ENCODE results near the gene GPR176. TPM values are rescaled to one million over a fixed set of nuclear protein-coding genes. Genes with fewer than 3 reads are reported as not detected.

The GPR176 gene
- total RNA-seq, 1 donor from 2014 or later, result 1.4 TPM

DNA sequence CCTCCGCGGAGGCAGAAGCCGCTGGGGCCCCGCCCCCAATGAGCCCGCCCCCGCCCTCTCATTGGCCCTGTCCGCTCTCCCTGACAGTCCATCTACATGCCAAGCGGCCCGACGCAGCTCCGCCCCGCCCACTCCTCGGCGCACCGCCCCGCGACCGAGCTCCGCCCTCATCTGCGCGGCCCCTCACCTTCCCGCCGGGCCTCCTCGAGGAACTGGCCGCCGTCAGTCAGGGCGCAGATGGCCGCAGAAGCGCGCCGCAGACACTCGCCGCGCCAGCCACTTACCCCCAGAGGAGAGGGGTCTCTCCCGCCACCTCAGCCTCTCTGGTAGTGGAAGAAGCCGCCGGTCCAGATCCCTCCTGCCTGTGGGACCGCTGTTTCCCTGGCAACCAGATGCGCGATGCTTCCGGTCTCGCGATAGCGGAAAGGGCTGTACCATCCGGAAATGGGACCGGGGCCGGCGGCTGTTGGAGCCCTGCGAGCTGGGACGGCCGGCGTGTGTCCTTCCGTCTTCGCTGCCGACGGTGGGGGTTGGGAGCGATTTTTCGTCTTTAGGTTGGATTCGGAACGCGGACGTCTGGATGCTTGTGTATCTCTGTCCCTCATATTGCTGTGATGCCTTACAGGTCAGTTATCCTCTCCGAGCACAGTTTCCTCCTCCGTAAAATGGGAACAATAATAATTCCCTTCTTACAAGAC, 137.5 kb downstream of the GPR176 start, which contains the start of gene FSIP1:
TSS of gene FSIP1 (minus strand) at position 401 of the 698 bp plus-strand sequence. CDS start 6,317 bp downstream, outside the sequence.
- DNase-seq, result peak; percentile 98
- intact Hi-C loops (cut with DNase I), result loop anchor here (10.0 kb wide), 1 partner anchor 152 kb away; the partner anchor contains the start of gene EIF2AK4
- peak; percentile 99 for ATAC-seq (ENCODE audit: poor library complexity)

DNA sequence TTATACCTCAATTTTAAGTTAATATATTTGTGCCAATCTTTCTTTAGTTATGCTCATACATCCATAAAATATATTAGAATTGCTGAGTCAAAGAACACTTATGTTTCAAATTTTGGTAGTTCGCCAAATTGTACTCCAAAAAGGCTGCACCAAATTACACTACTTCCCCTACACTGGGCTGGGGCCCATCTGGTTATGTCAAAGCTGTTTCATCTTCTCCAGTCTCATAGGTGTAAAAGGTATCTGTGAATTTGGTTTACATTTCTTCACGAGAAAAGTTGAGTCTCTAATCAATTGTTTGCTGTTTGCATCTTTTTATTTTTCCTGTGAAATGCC, 138.1 kb downstream of the GPR176 start:
- ATAC-seq (ENCODE audit: poor library complexity) (no peak), DNase-seq (no peak)
- intact Hi-C loops (cut with DNase I), result loop anchor here (10.0 kb wide), 1 partner anchor 153 kb away; the partner anchor contains the start of gene EIF2AK4

DNA sequence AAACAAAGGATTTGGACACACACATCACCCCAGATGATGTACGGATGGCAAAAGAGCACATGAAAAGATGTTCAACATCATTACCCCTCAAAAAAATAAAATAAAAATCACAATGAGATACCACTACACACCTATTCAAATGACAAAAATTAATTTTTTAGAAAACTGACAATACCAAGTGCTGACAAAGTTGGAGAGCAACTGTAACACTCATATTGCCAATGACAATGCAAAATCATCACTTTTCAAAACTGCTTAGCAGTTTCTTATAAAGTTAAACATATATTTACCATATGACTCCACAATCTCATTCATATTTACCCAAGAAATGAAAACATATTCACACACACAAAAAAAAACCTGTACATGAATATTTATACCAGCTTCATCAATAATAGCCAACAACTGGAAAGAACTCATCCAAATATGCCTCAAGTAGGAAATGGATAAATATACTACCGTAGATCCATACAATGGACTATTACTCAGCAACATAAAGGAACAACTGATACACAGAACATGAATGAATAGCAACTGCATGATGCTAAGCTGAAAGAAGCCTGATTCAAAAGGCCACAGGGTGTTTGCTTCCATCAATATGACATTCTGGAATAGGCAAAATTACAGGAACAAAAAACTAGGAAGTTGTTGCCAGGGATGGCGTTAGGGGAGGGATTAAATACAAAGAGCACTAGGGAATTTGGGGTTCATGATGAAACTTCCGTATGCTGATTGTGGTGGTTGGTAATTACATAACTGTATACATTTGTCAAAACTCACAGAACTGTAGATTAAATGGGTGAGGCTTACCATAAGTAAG, 138.7 kb downstream of the GPR176 start:
- DNase-seq (no peak), ATAC-seq (ENCODE audit: poor library complexity) (no peak)
- intact Hi-C loops (cut with DNase I), result loop anchor here (10.0 kb wide), 1 partner anchor 153 kb away; the partner anchor contains the start of gene EIF2AK4

DNA sequence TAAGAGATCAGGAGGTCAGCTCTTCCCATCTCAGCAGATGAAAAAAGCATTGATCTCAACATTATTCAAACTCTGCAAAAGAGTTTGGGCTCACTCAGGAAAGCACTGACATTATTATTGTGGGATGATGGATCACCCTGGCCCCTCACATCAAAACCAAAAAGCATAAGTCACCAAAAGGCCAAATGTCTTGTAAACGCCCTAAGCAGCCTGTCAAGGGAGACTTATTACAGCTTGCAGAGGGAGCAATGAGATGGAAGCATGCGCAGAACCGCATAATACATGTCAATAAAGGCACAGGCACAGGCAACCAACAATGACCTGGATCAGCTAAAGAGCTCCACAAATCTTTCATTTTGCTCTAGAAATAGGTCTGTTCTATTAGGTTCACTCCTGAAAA, 142.0 kb downstream of the GPR176 start:
- intact Hi-C loops (cut with DNase I), result no loop called here
- no peak for ATAC-seq (ENCODE audit: poor library complexity)
- DNase-seq, result no peak

DNA sequence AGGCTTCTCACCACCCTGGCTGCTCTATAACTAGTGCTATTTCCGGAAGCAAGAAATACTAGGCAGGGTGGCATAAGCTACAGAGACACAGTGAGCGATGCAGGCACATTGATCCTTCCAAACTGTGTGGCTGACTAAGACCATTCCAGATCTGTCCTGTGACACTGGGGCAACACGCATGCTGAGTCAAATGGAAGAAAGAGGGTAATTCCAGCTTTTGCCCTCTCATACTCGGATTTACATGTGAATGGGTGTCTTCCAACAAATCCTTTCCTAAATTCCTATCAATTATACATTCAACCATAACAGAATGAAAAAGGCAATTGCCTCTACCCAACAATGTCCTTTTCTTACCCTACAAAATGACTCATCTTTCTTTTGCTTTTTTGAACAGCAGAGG, 142.6 kb downstream of the GPR176 start:
- ATAC-seq (ENCODE audit: poor library complexity), result no peak
- DNase-seq, result no peak
- intact Hi-C loops (cut with DNase I), result no loop called here

DNA sequence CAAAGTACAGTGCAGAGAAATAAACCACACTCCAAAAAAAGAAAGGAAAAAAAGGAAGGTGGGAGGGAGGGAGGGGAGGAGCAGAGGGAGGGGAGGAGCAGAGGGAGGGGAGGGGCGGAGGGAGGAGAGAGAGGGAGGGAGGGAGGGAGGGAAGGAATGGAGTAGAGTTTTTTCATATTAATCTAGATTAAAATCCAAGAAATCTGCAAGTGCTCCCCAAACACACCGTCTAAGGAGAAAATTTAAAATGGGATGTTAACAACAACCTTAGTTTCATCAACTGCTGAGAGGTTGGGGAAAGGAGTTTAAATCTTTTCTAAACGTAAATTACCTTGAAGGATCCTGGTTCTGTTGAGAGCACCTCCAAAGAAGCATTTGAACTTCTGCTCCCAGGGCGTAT, 144.0 kb downstream of the GPR176 start:
- intact Hi-C loops (cut with DNase I), result no loop called here
- ATAC-seq (ENCODE audit: poor library complexity), result no peak
- no peak for DNase-seq

DNA sequence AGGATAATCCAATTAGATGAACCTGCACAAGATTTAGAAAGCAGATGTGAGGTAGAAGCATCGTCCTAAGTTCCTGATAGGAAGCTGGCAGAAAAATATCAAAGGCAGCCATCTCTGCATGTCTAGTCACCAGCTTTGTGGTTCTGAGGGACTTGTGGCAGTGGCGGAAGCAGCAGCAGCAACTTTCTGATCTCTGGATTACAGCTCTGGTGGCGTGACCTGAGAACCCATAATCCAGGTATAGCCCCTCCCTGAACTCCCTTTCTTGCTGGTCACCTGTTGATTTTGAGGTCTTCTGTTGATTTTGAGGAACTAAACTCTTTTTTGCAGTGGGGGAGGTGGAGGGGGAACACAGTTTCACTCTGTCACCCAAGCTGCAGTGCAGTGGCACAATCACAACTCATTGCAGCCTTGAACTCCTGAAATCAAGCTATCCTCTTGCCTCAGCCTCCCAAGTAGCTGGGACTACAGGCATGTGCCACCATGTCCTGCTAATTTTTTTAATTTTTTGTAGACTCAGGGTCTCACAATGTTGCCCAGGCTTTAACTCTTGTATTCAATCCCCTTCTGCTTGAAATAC, 145.3 kb downstream of the GPR176 start:
- ATAC-seq (ENCODE audit: poor library complexity) (no peak), DNase-seq (no peak)
- intact Hi-C loops (cut with DNase I), result no loop called here

DNA sequence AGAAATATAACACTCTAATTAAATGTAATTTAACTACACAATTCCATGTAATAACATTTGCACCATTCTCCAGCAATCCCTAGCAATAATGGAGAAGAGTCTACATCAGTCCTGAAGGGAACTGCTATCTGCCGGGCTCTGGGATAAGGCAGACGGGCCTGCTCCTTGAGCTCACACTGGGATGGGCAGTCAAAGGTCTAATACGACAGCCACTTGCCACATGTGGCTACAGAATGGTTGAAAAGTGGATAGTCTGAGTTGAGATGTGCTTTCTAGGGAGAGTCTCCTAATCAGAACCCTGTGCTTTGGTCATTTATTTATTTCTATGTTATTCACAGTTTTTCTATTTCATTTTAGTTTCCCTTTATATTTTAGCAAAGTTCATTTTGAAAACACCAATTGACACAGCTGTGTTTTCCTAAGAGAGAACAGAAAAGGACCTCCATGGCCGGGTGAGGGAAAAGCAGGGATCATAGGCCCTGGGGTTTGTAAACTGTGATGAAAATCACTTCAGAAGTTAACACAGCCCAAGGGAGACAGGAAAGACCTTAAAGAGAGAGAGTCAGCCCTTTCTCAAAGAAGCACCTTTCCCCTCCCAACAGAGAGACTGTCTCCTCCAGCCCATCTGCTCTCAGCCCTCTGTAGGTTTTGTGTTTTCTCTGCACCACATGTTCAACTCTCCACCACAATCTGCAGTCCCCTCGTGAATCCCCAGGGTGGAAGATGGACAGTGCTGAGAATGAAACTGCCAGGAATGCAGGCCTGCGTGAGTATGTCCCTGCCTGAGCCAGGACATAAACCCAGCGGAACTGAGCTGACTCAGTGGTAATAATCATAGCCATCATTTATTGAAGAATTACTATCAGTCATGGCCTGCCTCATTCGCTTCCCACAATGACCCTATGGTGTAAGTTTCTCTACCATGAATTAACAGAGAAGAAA, 149.0 kb downstream of the GPR176 start:
- DNase-seq, result no peak
- intact Hi-C loops (cut with DNase I), result no loop called here

DNA sequence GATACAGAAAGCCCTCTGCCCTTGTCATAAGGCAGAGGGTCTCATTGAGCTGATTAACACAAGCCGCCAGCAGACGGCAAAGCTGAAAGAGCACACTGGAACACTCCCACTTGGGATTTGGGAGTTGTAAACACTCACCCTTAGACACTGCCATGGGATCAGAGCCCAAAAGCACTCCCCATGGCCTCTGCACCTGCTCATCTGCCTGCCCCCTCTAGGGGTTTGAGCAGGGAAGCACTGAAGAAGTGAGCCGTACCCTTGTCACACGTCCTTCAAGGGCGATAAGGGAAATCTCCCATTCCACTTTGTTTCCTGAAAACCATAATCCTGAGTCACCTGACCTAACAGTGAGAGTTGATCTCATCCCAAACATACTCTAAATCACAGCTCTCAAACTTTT, 152.1 kb downstream of the GPR176 start:
- intact Hi-C loops (cut with DNase I), result no loop called here
- DNase-seq (no peak), ATAC-seq (ENCODE audit: poor library complexity) (no peak)

More for the DNA sequence above, 149.0 kb downstream of the GPR176 start:
- peak; percentile 65 for ATAC-seq (ENCODE audit: poor library complexity)

DNA sequence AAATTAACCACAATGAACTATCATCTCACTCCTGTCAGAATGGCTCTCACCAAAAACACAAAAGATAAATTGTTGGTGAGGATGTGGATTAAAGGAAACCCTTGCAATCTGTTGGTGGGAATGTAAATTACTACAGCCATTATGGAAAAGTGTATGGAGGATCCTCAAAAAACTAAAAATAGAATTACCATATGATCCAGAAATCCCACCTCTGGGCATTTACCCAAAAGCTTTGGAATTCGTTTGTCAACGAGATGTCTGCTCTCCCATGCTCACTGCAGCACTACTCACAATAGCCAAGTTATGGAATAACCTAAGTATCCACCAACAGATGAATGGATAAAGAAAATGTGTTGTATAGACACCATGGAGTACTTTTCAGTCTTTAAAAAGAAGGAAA, 159.1 kb downstream of the GPR176 start:
- ATAC-seq (ENCODE audit: poor library complexity), result no peak
- DNase-seq, result no peak
- intact Hi-C loops (cut with DNase I), result no loop called here

DNA sequence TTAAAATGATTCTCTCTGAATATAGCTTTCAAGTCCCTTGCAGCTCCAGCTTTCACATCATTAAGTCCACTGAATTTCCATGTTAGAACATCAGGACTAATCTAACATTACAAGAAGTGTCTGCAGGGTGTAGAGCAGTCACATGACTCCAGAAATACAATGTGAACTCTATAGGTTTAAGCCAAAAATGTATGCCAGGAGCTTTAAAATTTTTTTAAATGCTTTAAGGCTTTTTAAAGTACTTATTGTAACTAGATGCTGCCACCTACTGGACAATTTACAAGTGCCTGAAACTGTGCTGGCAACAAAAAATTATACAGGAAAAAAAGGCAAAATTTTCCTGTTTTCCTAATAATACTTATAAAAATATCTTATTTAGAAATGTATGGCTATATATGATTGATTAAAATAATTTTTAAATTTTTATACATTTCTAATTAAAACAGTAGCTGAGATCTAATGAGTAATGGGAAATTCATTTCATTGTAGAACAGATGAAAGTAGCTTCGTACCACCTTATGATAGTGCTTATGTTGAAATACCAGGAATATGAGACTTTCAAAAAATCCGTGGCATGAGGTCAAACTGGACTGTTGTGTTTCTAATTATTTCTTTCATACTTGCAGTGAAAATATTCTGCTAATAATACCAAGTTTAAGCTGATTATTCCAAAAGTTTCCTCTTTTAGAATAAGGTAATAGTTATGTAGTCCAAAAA, 163.1 kb downstream of the GPR176 start:
- intact Hi-C loops (cut with DNase I), result loop anchor here (5.0 to 10.0 kb wide), 3 partner anchors 75 to 1050 kb away; partner anchors contain the start of gene THBS1
- no peak for DNase-seq

DNA sequence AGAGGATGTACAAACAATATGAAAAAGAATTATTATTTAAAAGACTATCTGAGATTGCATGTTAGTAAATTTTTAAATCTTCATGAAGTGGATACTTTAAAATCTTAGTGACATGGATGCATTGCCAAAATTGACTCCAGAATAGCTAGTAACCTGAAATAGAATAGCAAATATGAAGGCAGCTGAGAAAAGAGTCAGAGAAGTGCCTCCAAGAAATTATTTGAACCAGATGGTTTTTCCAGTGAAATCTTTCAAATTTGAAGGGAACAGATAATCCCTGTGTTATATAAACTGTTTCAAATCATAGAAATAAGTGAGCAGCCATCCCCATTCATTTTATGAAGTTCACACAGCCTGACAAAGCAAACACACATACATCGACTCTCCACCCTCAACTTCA, 167.1 kb downstream of the GPR176 start:
- no peak for DNase-seq
- intact Hi-C loops (cut with DNase I), result loop anchor here (10.0 kb wide), 1 partner anchor 168 kb away; the partner anchor contains the start of gene THBS1
- ATAC-seq (ENCODE audit: poor library complexity), result no peak

More for the DNA sequence above, 163.1 kb downstream of the GPR176 start:
- no peak for ATAC-seq (ENCODE audit: poor library complexity)

DNA sequence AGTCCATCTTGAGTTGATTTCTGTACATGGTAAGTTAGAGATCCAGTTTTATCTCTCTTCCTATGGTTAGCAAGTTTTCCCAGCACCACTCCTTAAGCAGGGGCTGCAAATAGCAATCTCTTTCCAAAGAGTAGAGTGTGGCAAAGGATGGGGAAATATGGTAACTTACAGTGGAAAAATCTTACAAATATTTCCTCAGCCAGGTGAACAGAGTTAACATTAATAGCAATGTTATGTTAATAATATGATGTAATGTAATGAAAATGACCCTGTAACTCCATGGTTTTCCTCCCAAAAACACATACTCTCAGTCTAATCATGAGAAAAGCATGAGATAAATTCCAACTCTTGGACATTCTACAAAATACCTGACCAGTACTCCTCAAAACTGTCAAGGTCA, 167.8 kb downstream of the GPR176 start:
- intact Hi-C loops (cut with DNase I), result loop anchor here (10.0 kb wide), 1 partner anchor 167 kb away; the partner anchor contains the start of gene THBS1
- ATAC-seq (ENCODE audit: poor library complexity), result no peak

More for the DNA sequence above, 167.8 kb downstream of the GPR176 start:
- DNase-seq, result no peak

Other genes starting within 250 kb of the GPR176 start
- gene FSIP1, start 137.4 kb downstream of the GPR176 start, total RNA-seq, result 0.91 TPM
- gene EIF2AK4, start 13.8 kb upstream of the GPR176 start, total RNA-seq, result 21.2 TPM
- 196 TPM for gene SRP14, start 118.9 kb upstream of the GPR176 start, total RNA-seq
- 3.4 TPM for gene BMF, start 188.6 kb upstream of the GPR176 start, total RNA-seq
- gene BUB1B, start 240.8 kb upstream of the GPR176 start, total RNA-seq, result 1.3 TPM